Thoracic aorta (tissue), 2 donors: ENCODE results near the gene SSUH2. TPM values are rescaled to one million over a fixed set of nuclear protein-coding genes. Genes with fewer than 3 reads are reported as not detected.

ENCODE experiments used
- ATAC-seq: fragments of 150-250 bp; one replicate; pipeline ENCODE4 v1.8.0; 2017; ENCODE audit warnings: low read depth; ENCODE audit not compliant: insufficient number of reproducible peaks, low FRiP score
- DNase-seq: peaks from one replicate; pipeline ENCODE4 v3.0.0-alpha.2; 2020; ENCODE audit warnings: low spot score
- H3K27ac ChIP-seq, 2 donors: fragments of 200-600 bp; sonication (generic); 1 replicate in 1 of 2; 2 replicates in 1 of 2; pipeline ENCODE4 v1.5.1; 2016; ENCODE audit warnings: mild to moderate bottlenecking in 2 of 2, moderate library complexity in 2 of 2
- H3K27me3 ChIP-seq: fragments of 200-600 bp; sonication (generic); replicated peaks from 2 replicates; pipeline ENCODE4 v1.6.0; 2016; ENCODE audit warnings: mild to moderate bottlenecking; ENCODE audit not compliant: insufficient read depth
- H3K36me3 ChIP-seq: fragments of 200-600 bp; sonication (generic); one replicate; pipeline ENCODE4 v1.5.1; 2016
- H3K4me1 ChIP-seq, 2 donors: fragments of 200-600 bp; sonication (generic); 1 replicate in 1 of 2; 2 replicates in 1 of 2; pipeline versions ENCODE4 v1.5.1 to v1.6.0; 2016; ENCODE audit warnings: low read depth in 2 of 2, mild to moderate bottlenecking in 1 of 2; ENCODE audit not compliant: control insufficient read depth in 1 of 2
- H3K4me3 ChIP-seq: fragments of 200-600 bp; sonication (generic); 2 replicates; pipeline ENCODE4 v1.5.1; 2016; ENCODE audit warnings: mild to moderate bottlenecking
- H3K9me3 ChIP-seq: fragments of 200-600 bp; sonication (generic); 2 replicates; pipeline ENCODE4 v1.5.1; 2016
- CTCF ChIP-seq: fragments of 200-600 bp; sonication (generic); IDR thresholded peaks from one replicate; pipeline ENCODE4 v1.5.1; 2019; ENCODE audit warnings: antibody characterized with exemption
- total RNA-seq, 2 donors: library from RNA; depleted of rRNA; stranded (reverse); fragments of >200 nt; gene quantifications; one replicate each; pipeline versions ENCODE4 v1.1.0 to v1.2.3, GENCODE V29; 2016

SSUH2 gene
- total RNA-seq, 2 donors from 2014 or later: 0.14 TPM; not detected in 1

DNA sequence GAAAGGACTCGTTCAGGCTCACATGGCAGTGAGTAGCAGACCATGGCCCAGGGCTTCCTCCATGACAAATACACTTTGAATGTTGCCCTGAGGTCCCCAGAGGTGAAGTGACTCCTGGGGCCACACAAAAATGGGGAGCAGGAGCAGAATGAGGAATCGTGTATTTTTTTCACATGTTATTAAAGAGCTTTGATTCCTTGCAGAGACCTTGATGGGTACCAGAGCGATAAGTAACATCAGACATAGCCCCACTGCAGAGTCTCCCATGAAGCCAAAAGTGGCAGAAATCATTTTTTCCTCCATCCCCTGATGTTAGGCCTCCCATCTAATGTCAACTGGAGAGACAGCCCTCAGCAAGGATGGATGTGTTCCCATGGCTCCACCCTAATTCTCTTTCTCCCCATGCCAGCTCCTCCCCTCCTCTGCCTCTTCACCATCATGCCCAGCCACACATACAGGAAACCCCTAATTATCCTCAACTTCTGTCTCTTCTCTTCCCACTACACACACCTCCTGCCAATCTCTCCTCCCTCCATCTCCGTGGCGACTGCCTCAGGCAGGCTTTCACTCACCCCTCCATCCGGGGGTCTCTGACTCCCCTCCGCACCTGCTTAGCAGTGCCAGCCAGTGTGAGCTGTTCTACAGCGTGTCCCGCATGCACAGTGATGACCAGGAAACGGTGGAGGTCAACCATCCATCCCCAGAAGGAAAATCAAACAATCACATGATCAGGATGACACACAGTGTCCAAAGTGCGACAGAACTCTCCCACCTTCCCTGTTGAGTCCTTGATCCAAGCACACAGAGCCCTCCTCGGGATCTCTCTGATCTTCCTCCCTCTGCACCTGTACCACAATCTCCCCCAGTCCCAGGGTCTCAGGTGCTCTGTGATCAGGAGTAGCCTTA lies 7.1 kb upstream of the SSUH2 start:
- no peak for TF ChIP-seq CTCF

DNA sequence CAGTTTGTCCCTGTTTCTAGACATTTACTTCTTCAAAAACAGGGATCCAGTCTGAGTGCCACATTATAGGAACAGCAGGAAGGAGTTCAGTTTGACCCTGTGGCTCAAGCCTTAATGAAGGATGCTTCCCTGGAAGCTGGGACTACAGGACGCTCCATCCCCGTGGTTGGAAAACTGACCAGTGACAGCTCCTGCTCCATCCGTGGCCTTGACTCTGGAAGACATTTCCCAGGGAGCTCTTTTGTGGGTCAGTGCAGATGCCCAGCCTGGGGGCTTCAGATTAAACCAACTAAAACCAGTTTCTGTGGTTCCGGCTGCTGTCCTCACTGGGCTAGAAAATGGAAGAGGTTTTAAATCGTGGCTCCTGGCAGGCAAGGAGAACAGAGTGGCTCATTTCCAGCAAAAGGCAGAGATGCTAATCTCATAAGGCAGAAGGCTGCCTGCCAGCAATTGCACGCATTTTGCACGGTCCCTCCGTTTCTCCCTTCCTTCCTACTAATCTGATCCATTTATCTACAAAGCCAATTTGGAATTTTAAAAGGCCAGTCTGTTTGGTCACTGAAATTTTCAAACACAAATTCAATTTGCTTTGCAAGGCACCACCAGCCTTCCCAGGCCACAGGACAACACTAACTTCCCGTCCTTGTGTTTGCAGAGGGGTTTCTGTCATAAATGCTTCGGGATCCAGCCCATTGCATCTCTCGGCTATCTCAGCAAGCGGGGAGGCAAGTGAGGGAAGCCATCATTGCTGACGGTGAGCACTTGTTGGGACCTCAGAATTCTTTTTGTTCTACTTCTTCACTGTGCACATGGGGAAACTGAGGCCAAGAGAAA lies 6.2 kb upstream of the SSUH2 start:
- ATAC-seq (peak; percentile 17), DNase-seq (no peak)
- peak overlapping the region; percentile 45 for H3K4me3 ChIP-seq

More for the DNA sequence above, 7.1 kb upstream of the SSUH2 start:
- Histone ChIP-seq H3K27ac (no peak overlapping the region), H3K4me1 (peaks cover 15 to 25% of the 10 kb centered on the region in 2 donors), H3K9me3 (no peaks in the 10 kb centered on the region), H3K27me3 (no peaks in the 10 kb centered on the region), H3K4me3 (no peak overlapping the region), H3K36me3 (no peaks in the 10 kb centered on the region)
- ATAC-seq: no peak
- no peak for DNase-seq

GRCh38 chr3:8649757-8650156 lies 5.2 kb upstream of the SSUH2 start:
- Histone ChIP-seq H3K9me3 (no peaks in the 10 kb centered on the region), H3K36me3 (no peaks in the 10 kb centered on the region), H3K4me1 (peaks cover 5 to 10% of the 10 kb centered on the region in 2 donors), H3K27me3 (no peaks in the 10 kb centered on the region), H3K27ac (no peak overlapping the region), H3K4me3 (no peak overlapping the region)
- TF ChIP-seq CTCF: no peak
- DNase-seq (no peak), ATAC-seq (no peak)

More for the DNA sequence above, 6.2 kb upstream of the SSUH2 start:
- Histone ChIP-seq H3K27me3 (no peaks in the 10 kb centered on the region), H3K36me3 (no peaks in the 10 kb centered on the region), H3K27ac (no peak overlapping the region), H3K9me3 (no peaks in the 10 kb centered on the region), H3K4me1 (peaks cover 10 to 16% of the 10 kb centered on the region in 2 donors)
- no peak for TF ChIP-seq CTCF

GRCh38 chr3:8648909-8649741 lies 4.5 kb upstream of the SSUH2 start:
- Histone ChIP-seq H3K4me3 (no peak overlapping the region), H3K27ac (no peak overlapping the region), H3K27me3 (no peaks in the 10 kb centered on the region), H3K4me1 (peaks cover 5 to 10% of the 10 kb centered on the region in 2 donors), H3K36me3 (no peaks in the 10 kb centered on the region), H3K9me3 (no peaks in the 10 kb centered on the region)
- TF ChIP-seq CTCF: no peak
- no peak for ATAC-seq
- no peak for DNase-seq
